Measurements from ENCODE around the gene LEMD3.
"Not testable (repeated sequence)": the region's sequence is repeated elsewhere in the genome, so short reads cannot be mapped to it uniquely, and the experiment has no call there.

Gene LEMD3

GRCh38 chr12:65279369-65280112 is 110.2 kb downstream of the LEMD3 start:
- DNase-seq = no peak
- no peak for ATAC-seq

GRCh38 chr12:65280306-65280705 is 110.9 kb downstream of the LEMD3 start:
- ATAC-seq = no peak
- DNase-seq = no peak

- DNase-seq (no peak), ATAC-seq (no peak)
Measured at GRCh38 chr12:65282840-65283239, 113.5 kb downstream of the LEMD3 start.

- ATAC-seq, DNase-seq: not testable (repeated sequence)
Measured at GRCh38 chr12:65285532-65285931, 116.1 kb downstream of the LEMD3 start.

GRCh38 chr12:65287426-65287825 is 118.0 kb downstream of the LEMD3 start:
- ATAC-seq (no peak), DNase-seq (no peak)

GRCh38 chr12:65292241-65292640 is 122.9 kb downstream of the LEMD3 start:
- ATAC-seq = no peak
- no peak for DNase-seq

GRCh38 chr12:65293735-65294134 is 124.4 kb downstream of the LEMD3 start:
- DNase-seq (no peak), ATAC-seq (no peak)

GRCh38 chr12:65294641-65295262 is 125.4 kb downstream of the LEMD3 start:
- ATAC-seq (no peak), DNase-seq (no peak)

- ATAC-seq (no peak), DNase-seq (no peak)
Measured at GRCh38 chr12:65296508-65297265, 127.3 kb downstream of the LEMD3 start.
